ENCODE results near the gene ENTPD6. TPM values are rescaled to one million over a fixed set of nuclear protein-coding genes. Genes with fewer than 3 reads are reported as not detected.

ENTPD6 gene
- total RNA-seq, 2 donors from 2014 or later: 105 to 194 TPM

DNA sequence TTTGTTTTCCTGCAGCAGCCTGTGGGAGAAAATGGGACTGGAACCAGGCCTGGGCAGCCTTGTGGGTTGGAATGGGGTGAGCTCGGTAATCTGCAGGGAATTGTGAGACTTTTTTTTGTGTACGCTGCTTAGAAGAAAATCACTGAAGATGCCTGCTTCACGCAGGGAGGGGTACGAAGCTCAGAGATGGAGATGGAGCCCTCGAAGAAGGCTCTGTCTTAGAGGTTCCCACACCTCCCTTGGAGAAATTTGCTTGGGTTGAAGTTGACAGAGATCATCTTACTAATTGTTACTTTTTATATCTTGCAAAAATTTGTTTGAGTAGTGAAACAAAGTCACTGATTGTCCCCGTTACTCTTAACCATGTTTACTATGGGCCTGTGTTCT, 53.3 kb downstream of the ENTPD6 start:
- intact Hi-C loops (cut with DNase I): loop anchor here (1.0 to 5.0 kb wide), 4 partner anchors 25 to 256 kb away; partner anchors contain the start of genes APMAP and ENTPD6
- DNase-seq (ENCODE audit: low spot score): no peak

GRCh38 chr20:25249198-25249931, 53.9 kb downstream of the ENTPD6 start:
- Histone ChIP-seq H3K9me3 (no peaks in the 10 kb centered on the region), H3K4me3 (peak overlapping the region; percentile 91 to 97), H3K36me3 (no peaks in the 10 kb centered on the region), H3K27ac (peak overlapping the region; percentile 96 to 98), H3K4me1 (replicated peaks) (peaks cover 28% of the 10 kb centered on the region), H3K27me3 (replicated peaks; ENCODE audit: insufficient read depth) (no peaks in the 10 kb centered on the region)
- TF ChIP-seq, protein P1, sequence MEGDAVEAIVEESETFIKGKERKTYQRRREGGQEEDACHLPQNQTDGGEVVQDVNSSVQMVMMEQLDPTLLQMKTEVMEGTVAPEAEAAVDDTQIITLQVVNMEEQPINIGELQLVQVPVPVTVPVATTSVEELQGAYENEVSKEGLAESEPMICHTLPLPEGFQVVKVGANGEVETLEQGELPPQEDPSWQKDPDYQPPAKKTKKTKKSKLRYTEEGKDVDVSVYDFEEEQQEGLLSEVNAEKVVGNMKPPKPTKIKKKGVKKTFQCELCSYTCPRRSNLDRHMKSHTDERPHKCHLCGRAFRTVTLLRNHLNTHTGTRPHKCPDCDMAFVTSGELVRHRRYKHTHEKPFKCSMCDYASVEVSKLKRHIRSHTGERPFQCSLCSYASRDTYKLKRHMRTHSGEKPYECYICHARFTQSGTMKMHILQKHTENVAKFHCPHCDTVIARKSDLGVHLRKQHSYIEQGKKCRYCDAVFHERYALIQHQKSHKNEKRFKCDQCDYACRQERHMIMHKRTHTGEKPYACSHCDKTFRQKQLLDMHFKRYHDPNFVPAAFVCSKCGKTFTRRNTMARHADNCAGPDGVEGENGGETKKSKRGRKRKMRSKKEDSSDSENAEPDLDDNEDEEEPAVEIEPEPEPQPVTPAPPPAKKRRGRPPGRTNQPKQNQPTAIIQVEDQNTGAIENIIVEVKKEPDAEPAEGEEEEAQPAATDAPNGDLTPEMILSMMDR (IDR thresholded peaks at IDR 0.05): no peak
- TF ChIP-seq POLR2AphosphoS5 (IDR thresholded peaks at IDR 0.05) (no peak), POLR2A (IDR thresholded peaks at IDR 0.05) (no peak)
- intact Hi-C loops (cut with DNase I): loop anchor here (1.0 to 5.0 kb wide), 4 partner anchors 24 to 257 kb away; partner anchors contain the start of genes APMAP and ENTPD6
- WGBS: 26% methylated on average over 9 of the region's 9 CpGs
- DNase-seq (ENCODE audit: low spot score): peak; percentile 64

More for the DNA sequence above, 53.3 kb downstream of the ENTPD6 start:
- no peaks in the 10 kb centered on the region for H3K9me3 ChIP-seq
- no peaks in the 10 kb centered on the region for H3K27me3 ChIP-seq (replicated peaks; ENCODE audit: insufficient read depth)
- TF ChIP-seq, protein P1 (IDR thresholded peaks at IDR 0.05): no peak
- no peak for TF ChIP-seq POLR2A (IDR thresholded peaks at IDR 0.05)
- H3K4me3 ChIP-seq: peak overlapping the region; percentile 91 to 97
- no peaks in the 10 kb centered on the region for H3K36me3 ChIP-seq
- H3K4me1 ChIP-seq (replicated peaks): peaks cover 28% of the 10 kb centered on the region
- peak overlapping the region; percentile 96 to 98 for H3K27ac ChIP-seq
- 2% methylated on average over 6 of the region's 6 CpGs for WGBS

DNA sequence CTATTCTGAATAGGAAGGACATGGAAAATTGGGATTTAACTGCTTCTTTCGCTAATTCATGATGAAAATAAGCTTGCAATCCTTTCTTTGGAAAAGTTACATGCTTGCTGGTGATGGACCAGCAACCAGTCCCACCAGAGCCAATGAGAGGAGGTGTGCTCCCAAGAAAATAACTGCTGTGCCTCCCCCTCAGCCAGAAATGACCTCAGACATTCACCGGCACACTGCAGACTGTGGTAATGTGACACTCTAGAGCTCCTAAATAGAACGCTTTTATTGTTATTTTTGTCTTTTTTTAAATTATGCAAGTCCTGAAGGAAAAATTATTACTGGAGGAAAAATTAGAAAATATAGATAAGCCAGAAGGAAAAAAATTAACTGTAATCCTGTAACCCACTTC, 55.0 kb downstream of the ENTPD6 start:
- Histone ChIP-seq H3K27me3 (replicated peaks; ENCODE audit: insufficient read depth) (no peaks in the 10 kb centered on the region), H3K4me3 (peak overlapping the region; percentile 91 to 97), H3K4me1 (replicated peaks) (peaks cover 37% of the 10 kb centered on the region), H3K27ac (peak overlapping the region; percentile 96 to 98), H3K36me3 (no peaks in the 10 kb centered on the region), H3K9me3 (no peaks in the 10 kb centered on the region)
- intact Hi-C loops (cut with DNase I): no loop called here
- no peak for DNase-seq (ENCODE audit: low spot score)
- TF ChIP-seq POLR2AphosphoS5 (IDR thresholded peaks at IDR 0.05): no peak
- no peak for TF ChIP-seq POLR2A (IDR thresholded peaks at IDR 0.05)
- TF ChIP-seq, protein P1 (IDR thresholded peaks at IDR 0.05): no peak
- WGBS: 26% methylated on average over 3 of the region's 3 CpGs

DNA sequence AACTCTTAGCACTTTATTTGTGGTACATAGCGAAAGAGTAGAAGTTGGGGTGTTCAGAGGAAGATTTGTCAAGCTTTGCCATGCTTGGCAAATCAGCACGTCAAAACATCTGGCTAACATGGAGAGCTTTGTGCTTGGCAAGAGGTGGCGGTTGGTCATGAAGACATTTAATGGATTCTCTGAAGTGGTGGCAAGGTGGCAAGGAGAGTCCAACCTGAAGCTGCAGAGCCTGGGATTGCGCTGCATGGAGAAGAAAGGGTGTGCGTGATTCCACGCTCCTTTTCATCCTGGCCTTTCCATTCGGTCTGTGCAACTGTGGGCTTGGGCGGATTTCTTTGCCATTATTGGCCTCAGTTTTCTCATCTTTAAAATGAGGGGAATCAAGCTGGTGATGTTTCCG, 55.5 kb downstream of the ENTPD6 start:
- Histone ChIP-seq H3K36me3 (no peaks in the 10 kb centered on the region), H3K4me1 (replicated peaks) (peaks cover 40% of the 10 kb centered on the region), H3K4me3 (peak overlapping the region in 1 of 2 donors; percentile 97), H3K27ac (peak overlapping the region; percentile 96 to 98), H3K9me3 (no peaks in the 10 kb centered on the region), H3K27me3 (replicated peaks; ENCODE audit: insufficient read depth) (no peaks in the 10 kb centered on the region)
- TF ChIP-seq, protein P1 (IDR thresholded peaks at IDR 0.05): no peak
- TF ChIP-seq POLR2A (IDR thresholded peaks at IDR 0.05): no peak
- no peak for TF ChIP-seq POLR2AphosphoS5 (IDR thresholded peaks at IDR 0.05)
- DNase-seq (ENCODE audit: low spot score): no peak
- intact Hi-C loops (cut with DNase I): no loop called here
- 82% methylated on average over 9 of the region's 9 CpGs for WGBS

GRCh38 chr20:25251558-25251957, 56.0 kb downstream of the ENTPD6 start:
- H3K27ac ChIP-seq: peak overlapping the region in 1 of 2 donors; percentile 96
- DNase-seq (ENCODE audit: low spot score): no peak
- no peak overlapping the region for H3K4me3 ChIP-seq
- H3K4me1 ChIP-seq (replicated peaks): peaks cover 37% of the 10 kb centered on the region
- no peak for TF ChIP-seq POLR2A (IDR thresholded peaks at IDR 0.05)
- TF ChIP-seq, protein P1 (IDR thresholded peaks at IDR 0.05): no peak
- TF ChIP-seq POLR2AphosphoS5 (IDR thresholded peaks at IDR 0.05): no peak
- intact Hi-C loops (cut with DNase I): no loop called here
- WGBS: 63% methylated on average over 4 of the region's 4 CpGs
- no peaks in the 10 kb centered on the region for H3K36me3 ChIP-seq
- no peaks in the 10 kb centered on the region for H3K9me3 ChIP-seq
- no peaks in the 10 kb centered on the region for H3K27me3 ChIP-seq (replicated peaks; ENCODE audit: insufficient read depth)

All from prostate gland (tissue), 2 donors.